ENCODE results near the gene TERF2IP. TPM values are rescaled to one million over a fixed set of nuclear protein-coding genes. Genes with fewer than 3 reads are reported as not detected.

The TERF2IP gene
- total and polyA plus RNA-seq, 2 experiments from 2014 or later = 12.0 to 18.0 TPM

GRCh38 chr16:75701361-75701760, 53.8 kb downstream of the TERF2IP start, which contains the start of gene DUXB (continued):
- TF ChIP-seq, protein P1, sequence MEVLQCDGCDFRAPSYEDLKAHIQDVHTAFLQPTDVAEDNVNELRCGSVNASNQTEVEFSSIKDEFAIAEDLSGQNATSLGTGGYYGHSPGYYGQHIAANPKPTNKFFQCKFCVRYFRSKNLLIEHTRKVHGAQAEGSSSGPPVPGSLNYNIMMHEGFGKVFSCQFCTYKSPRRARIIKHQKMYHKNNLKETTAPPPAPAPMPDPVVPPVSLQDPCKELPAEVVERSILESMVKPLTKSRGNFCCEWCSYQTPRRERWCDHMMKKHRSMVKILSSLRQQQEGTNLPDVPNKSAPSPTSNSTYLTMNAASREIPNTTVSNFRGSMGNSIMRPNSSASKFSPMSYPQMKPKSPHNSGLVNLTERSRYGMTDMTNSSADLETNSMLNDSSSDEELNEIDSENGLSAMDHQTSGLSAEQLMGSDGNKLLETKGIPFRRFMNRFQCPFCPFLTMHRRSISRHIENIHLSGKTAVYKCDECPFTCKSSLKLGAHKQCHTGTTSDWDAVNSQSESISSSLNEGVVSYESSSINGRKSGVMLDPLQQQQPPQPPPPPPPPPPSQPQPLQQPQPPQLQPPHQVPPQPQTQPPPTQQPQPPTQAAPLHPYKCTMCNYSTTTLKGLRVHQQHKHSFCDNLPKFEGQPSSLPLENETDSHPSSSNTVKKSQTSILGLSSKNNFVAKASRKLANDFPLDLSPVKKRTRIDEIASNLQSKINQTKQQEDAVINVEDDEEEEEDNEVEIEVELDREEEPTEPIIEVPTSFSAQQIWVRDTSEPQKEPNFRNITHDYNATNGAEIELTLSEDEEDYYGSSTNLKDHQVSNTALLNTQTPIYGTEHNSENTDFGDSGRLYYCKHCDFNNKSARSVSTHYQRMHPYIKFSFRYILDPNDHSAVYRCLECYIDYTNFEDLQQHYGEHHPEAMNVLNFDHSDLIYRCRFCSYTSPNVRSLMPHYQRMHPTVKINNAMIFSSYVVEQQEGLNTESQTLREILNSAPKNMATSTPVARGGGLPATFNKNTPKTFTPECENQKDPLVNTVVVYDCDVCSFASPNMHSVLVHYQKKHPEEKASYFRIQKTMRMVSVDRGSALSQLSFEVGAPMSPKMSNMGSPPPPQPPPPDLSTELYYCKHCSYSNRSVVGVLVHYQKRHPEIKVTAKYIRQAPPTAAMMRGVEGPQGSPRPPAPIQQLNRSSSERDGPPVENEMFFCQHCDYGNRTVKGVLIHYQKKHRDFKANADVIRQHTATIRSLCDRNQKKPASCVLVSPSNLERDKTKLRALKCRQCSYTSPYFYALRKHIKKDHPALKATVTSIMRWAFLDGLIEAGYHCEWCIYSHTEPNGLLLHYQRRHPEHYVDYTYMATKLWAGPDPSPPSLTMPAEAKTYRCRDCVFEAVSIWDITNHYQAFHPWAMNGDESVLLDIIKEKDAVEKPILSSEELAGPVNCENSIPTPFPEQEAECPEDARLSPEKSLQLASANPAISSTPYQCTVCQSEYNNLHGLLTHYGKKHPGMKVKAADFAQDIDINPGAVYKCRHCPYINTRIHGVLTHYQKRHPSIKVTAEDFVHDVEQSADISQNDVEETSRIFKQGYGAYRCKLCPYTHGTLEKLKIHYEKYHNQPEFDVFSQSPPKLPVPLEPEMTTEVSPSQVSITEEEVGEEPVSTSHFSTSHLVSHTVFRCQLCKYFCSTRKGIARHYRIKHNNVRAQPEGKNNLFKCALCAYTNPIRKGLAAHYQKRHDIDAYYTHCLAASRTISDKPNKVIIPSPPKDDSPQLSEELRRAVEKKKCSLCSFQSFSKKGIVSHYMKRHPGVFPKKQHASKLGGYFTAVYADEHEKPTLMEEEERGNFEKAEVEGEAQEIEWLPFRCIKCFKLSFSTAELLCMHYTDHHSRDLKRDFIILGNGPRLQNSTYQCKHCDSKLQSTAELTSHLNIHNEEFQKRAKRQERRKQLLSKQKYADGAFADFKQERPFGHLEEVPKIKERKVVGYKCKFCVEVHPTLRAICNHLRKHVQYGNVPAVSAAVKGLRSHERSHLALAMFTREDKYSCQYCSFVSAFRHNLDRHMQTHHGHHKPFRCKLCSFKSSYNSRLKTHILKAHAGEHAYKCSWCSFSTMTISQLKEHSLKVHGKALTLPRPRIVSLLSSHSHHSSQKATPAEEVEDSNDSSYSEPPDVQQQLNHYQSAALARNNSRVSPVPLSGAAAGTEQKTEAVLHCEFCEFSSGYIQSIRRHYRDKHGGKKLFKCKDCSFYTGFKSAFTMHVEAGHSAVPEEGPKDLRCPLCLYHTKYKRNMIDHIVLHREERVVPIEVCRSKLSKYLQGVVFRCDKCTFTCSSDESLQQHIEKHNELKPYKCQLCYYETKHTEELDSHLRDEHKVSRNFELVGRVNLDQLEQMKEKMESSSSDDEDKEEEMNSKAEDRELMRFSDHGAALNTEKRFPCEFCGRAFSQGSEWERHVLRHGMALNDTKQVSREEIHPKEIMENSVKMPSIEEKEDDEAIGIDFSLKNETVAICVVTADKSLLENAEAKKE (CRISPR knock-in tag; IDR thresholded peaks at IDR 0.05) = no peak

GRCh38 chr16:75702242-75702641, 54.7 kb downstream of the TERF2IP start:
- Histone ChIP-seq H3K9me2 (ENCODE audit: insufficient read depth) (no peaks in the 10 kb centered on the region), H3K27me3 (ENCODE audit: insufficient read depth) (no peaks in the 10 kb centered on the region), H3K4me2 (no peak overlapping the region), H3K27ac (ENCODE audit: low read depth) (no peak overlapping the region), H3F3A (replicated peaks; ENCODE audit: low read depth) (no peaks in the 10 kb centered on the region), H3K36me3 (ENCODE audit: insufficient read depth) (no peaks in the 10 kb centered on the region), H2AFZ (no peak overlapping the region), H3K4me3 (no peak overlapping the region), H4K20me1 (replicated peaks; ENCODE audit: insufficient read depth) (no peaks in the 10 kb centered on the region), H3K79me2 (replicated peaks; ENCODE audit: insufficient read depth) (no peaks in the 10 kb centered on the region), H3K4me1 (ENCODE audit: insufficient read depth) (peaks cover 7% of the 10 kb centered on the region; the same call in 1 of the 2 replicates)
- TF ChIP-seq EZH2phosphoT487 (IDR thresholded peaks at IDR 0.05; ENCODE audit: unreplicated experiment) (no peak), EZH2 (IDR thresholded peaks at IDR 0.05; ENCODE audit: low read depth, unreplicated experiment) (no peak), POLR2AphosphoS5 (IDR thresholded peaks at IDR 0.05; ENCODE audit: low read depth) (no peak), CREB1 (CRISPR knock-in tag; IDR thresholded peaks at IDR 0.05; ENCODE audit: low read depth) (no peak), ZNF114 (CRISPR knock-in tag; IDR thresholded peaks at IDR 0.05) (no peak)
- no peaks in the 10 kb centered on the region for H3K36me3 Mint-ChIP-seq (ENCODE audit: low read depth)
- H3K27me3 Mint-ChIP-seq (ENCODE audit: insufficient read depth, low read depth, poor library complexity) = peaks cover 1% of the 10 kb centered on the region
- H3K27ac Mint-ChIP-seq = no peak overlapping the region
- no peaks in the 10 kb centered on the region; the same call in 2 of the 3 replicates for H3K4me1 Mint-ChIP-seq
- ATAC-seq = no peak
- peak; percentile 6 for DNase-seq (ENCODE audit: low spot score)
- peaks cover 71% of the 10 kb centered on the region for H3K9me3 Mint-ChIP-seq
- H3K4me3 Mint-ChIP-seq = no peak overlapping the region
